Neural progenitor cell (in vitro differentiated cells): Measurements from ENCODE around the gene MARCHF6. TPM values are rescaled to one million over a fixed set of nuclear protein-coding genes. Genes with fewer than 3 reads are reported as not detected.

Source experiments
- DNase-seq: peaks from one replicate; pipeline ENCODE4 v3.0.0-alpha.2; 2016; ENCODE audit warnings: low spot score
- H2AFZ ChIP-seq: fragments of 200-600 bp; sonication (generic); replicated peaks from 2 replicates; pipeline ENCODE4 v1.6.1; 2016; ENCODE audit warnings: antibody characterized with exemption
- H3F3A ChIP-seq: fragments of 200-600 bp; sonication (generic); 2 replicates; pipeline ENCODE4 v1.6.1; 2016; ENCODE audit warnings: antibody characterized with exemption, low read depth
- H3K27ac ChIP-seq: fragments of 200-600 bp; sonication (generic); 2 replicates; pipeline ENCODE4 v1.5.1; 2016; ENCODE audit warnings: mild to moderate bottlenecking
- H3K27me3 ChIP-seq: fragments of 200-600 bp; sonication (generic); 2 replicates; pipeline ENCODE4 v1.6.1; 2016; ENCODE audit warnings: mild to moderate bottlenecking, moderate library complexity
- H3K36me3 ChIP-seq: fragments of 200-600 bp; sonication (generic); 2 replicates; pipeline ENCODE4 v1.5.1; 2016
- H3K4me1 ChIP-seq: fragments of 200-600 bp; sonication (generic); 2 replicates; pipeline ENCODE4 v1.6.1; 2016; ENCODE audit warnings: mixed run types
- H3K4me2 ChIP-seq: fragments of 200-600 bp; sonication (generic); 2 replicates; pipeline ENCODE4 v1.6.1; 2016
- H3K4me3 ChIP-seq: fragments of 200-600 bp; sonication (generic); 2 replicates; pipeline ENCODE4 v1.5.1; 2016
- H3K79me2 ChIP-seq: fragments of 200-600 bp; sonication (generic); 2 replicates; pipeline ENCODE4 v1.6.1; 2016; ENCODE audit warnings: low read depth
- H3K9ac ChIP-seq: fragments of 200-600 bp; sonication (generic); 2 replicates; pipeline ENCODE4 v1.6.1; 2016
- H3K9me3 ChIP-seq: fragments of 200-600 bp; sonication (generic); 2 replicates; pipeline ENCODE4 v1.5.1; 2016; ENCODE audit warnings: low read depth
- H4K20me1 ChIP-seq: fragments of 200-600 bp; sonication (generic); 2 replicates; pipeline ENCODE4 v1.6.1; 2016; ENCODE audit warnings: low read depth
- H3K27ac Mint-ChIP-seq: 3 replicates; pipeline ENCODE4 v1.8.0; 2021; ENCODE audit warnings: mixed read lengths
- H3K27me3 Mint-ChIP-seq: 2 replicates; pipeline ENCODE4 v1.8.0; 2022; ENCODE audit warnings: low read depth, mild to moderate bottlenecking, inconsistent platforms, moderate library complexity, mixed read lengths; ENCODE audit not compliant: insufficient read depth
- H3K36me3 Mint-ChIP-seq: 3 replicates; pipeline ENCODE4 v1.8.0; 2021; ENCODE audit warnings: mixed read lengths
- H3K4me1 Mint-ChIP-seq: 3 replicates; pipeline ENCODE4 v1.8.0; 2021; ENCODE audit warnings: mixed read lengths
- H3K4me3 Mint-ChIP-seq: 3 replicates; pipeline ENCODE4 v1.8.0; 2021; ENCODE audit warnings: mild to moderate bottlenecking, moderate library complexity, mixed read lengths
- H3K9me3 Mint-ChIP-seq: 3 replicates; pipeline ENCODE4 v1.8.0; 2020; ENCODE audit warnings: mixed read lengths
- EZH2 ChIP-seq: fragments of 200-600 bp; sonication (generic); IDR thresholded peaks from 2 replicates; pipeline ENCODE4 v1.6.1; 2017; ENCODE audit warnings: antibody characterized with exemption, mild to moderate bottlenecking, moderate library complexity
- EZH2phosphoT487 ChIP-seq: fragments of 200-600 bp; sonication (generic); IDR thresholded peaks from 2 replicates; pipeline ENCODE4 v1.6.1; 2017; ENCODE audit warnings: antibody characterized with exemption
- total RNA-seq: library from RNA; depleted of rRNA; stranded (reverse); fragments of >200 nt; gene quantifications from 2 replicates; pipeline ENCODE4 v1.2.3, GENCODE V29; 2015; ENCODE audit warnings: low replicate concordance
- TF ChIP-seq, protein P1 (sequence below): fragments of 200-600 bp; sonication (generic); IDR thresholded peaks from 2 replicates; pipeline ENCODE4 v1.5.1; 2017; ENCODE audit warnings: antibody characterized with exemption, mild to moderate bottlenecking

The MARCHF6 gene
- total RNA-seq, 1 donor from 2014 or later: 151 TPM

DNA sequence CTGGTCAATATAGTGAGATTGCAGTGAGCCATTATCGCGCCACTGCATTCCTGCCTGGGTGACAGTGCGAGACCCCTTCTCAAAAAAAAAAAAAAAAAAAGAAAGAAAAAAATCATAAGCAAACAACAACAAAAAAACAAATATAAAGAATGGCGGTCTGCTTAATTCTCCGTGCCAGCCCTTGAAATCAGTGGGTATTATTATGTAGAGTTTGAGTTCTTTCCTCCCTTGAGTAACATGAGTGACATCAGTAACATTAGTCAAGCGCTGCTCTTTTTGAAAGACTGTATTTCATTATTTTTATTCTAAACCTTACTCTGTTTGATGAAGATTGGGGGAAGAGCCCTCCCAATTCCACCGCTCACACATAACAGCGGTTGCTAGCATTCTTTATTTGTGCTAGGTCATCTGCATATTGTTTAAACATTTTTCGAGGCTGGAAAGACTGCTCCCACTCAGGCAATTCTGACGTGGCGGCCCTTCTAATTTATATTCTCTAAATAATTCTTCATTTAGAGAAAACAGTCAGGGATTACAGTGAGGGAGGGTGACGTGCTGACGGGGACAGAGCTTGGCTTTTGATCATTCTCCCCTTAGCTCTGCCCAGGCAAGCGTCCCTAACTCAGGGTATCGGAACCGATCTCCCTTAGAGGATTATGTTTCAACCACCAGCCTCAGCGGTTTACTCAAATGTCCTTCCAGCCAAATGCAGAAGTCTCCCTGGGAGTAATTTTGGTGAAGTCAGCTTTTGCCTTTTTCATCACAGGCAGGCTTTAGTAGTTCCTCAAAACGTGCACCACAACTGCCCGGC is 860 bp upstream of the MARCHF6 start:
- peak overlapping the region; percentile 99 for H3K27ac ChIP-seq
- DNase-seq: peak; percentile 75
- H3K4me1 ChIP-seq: peaks cover 25% of the 10 kb centered on the region
- H3K79me2 ChIP-seq: peaks cover 55% of the 10 kb centered on the region
- Mint-ChIP-seq H3K9me3 (no peaks in the 10 kb centered on the region), H3K27me3 (peaks cover 3% of the 10 kb centered on the region), H3K4me3 (peak overlapping the region; percentile 93), H3K36me3 (peaks cover 9% of the 10 kb centered on the region), H3K27ac (peak overlapping the region; percentile 97), H3K4me1 (peaks cover 33% of the 10 kb centered on the region)
- H2AFZ ChIP-seq: peak overlapping the region; percentile 75
- H3K9ac ChIP-seq: peak overlapping the region; percentile 94
- H3K4me3 ChIP-seq: peak overlapping the region; percentile 98
- H3K4me2 ChIP-seq: peak overlapping the region; percentile 88
- H3K36me3 ChIP-seq: no peaks in the 10 kb centered on the region
- H3K9me3 ChIP-seq: no peaks in the 10 kb centered on the region
- H4K20me1 ChIP-seq: peaks cover 33% of the 10 kb centered on the region
- peaks cover 34% of the 10 kb centered on the region for H3F3A ChIP-seq
- no peaks in the 10 kb centered on the region for H3K27me3 ChIP-seq
- TF ChIP-seq EZH2phosphoT487: no peak
- TF ChIP-seq, protein P1, sequence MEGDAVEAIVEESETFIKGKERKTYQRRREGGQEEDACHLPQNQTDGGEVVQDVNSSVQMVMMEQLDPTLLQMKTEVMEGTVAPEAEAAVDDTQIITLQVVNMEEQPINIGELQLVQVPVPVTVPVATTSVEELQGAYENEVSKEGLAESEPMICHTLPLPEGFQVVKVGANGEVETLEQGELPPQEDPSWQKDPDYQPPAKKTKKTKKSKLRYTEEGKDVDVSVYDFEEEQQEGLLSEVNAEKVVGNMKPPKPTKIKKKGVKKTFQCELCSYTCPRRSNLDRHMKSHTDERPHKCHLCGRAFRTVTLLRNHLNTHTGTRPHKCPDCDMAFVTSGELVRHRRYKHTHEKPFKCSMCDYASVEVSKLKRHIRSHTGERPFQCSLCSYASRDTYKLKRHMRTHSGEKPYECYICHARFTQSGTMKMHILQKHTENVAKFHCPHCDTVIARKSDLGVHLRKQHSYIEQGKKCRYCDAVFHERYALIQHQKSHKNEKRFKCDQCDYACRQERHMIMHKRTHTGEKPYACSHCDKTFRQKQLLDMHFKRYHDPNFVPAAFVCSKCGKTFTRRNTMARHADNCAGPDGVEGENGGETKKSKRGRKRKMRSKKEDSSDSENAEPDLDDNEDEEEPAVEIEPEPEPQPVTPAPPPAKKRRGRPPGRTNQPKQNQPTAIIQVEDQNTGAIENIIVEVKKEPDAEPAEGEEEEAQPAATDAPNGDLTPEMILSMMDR: no peak
- TF ChIP-seq EZH2: no peak

DNA sequence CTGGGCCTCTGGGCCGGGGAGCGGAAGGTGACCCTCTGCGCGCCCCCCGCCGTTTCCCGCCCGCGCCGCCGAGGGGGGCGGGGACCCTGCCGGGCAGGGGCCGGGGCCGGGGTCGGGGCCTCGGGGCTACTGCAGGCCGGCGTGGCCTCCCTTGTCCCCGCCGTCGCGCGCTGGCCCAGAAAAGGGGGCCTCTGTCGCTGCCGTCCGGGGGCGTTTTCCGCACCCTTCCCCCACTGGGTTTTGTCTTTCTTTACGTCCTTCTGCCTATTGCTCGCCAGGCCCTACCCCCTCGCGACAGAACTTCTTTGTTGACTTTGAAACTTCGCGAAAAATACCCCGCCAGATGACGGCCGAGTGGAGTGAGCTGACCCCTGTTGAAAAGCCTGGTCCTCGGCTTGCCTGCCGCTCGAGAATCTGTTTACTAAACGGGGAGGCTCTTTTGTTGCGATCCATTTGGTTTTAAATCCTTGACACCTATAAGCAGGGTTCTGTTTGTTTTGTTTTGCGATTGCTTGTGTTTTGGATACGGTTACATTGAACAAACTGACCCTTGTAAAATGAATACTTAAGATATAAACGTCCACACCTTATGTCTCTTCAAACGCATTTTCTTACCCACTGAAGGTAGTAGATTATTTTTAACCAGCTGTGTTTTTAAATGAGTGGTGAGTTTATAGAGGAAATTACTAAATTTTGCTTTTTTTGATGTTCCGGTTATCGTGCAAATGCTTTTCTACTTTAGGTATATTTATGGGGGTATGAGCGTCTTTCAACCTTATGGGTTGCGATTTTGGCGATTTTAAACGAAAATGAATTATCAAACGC is 765 bp downstream of the MARCHF6 start:
- Histone ChIP-seq H3K79me2 (peaks cover 72% of the 10 kb centered on the region), H3K27ac (peak overlapping the region; percentile 99), H4K20me1 (peaks cover 49% of the 10 kb centered on the region), H2AFZ (peak overlapping the region; percentile 73), H3K9me3 (no peaks in the 10 kb centered on the region), H3K4me2 (peak overlapping the region; percentile 88), H3K27me3 (no peaks in the 10 kb centered on the region), H3K4me1 (peaks cover 27% of the 10 kb centered on the region), H3K9ac (peak overlapping the region; percentile 94), H3K36me3 (no peaks in the 10 kb centered on the region), H3F3A (peaks cover 17% of the 10 kb centered on the region), H3K4me3 (peak overlapping the region; percentile 98)
- H3K9me3 Mint-ChIP-seq: peaks cover 4% of the 10 kb centered on the region
- DNase-seq: peak; percentile 63
- H3K27ac Mint-ChIP-seq: peak overlapping the region; percentile 100
- TF ChIP-seq EZH2phosphoT487: no peak
- TF ChIP-seq, protein P1: no peak
- TF ChIP-seq EZH2: no peak
- peaks cover 35% of the 10 kb centered on the region for H3K4me1 Mint-ChIP-seq
- H3K4me3 Mint-ChIP-seq: peak overlapping the region; percentile 99
- peaks cover 17% of the 10 kb centered on the region for H3K36me3 Mint-ChIP-seq
- peaks cover 3% of the 10 kb centered on the region for H3K27me3 Mint-ChIP-seq

DNA sequence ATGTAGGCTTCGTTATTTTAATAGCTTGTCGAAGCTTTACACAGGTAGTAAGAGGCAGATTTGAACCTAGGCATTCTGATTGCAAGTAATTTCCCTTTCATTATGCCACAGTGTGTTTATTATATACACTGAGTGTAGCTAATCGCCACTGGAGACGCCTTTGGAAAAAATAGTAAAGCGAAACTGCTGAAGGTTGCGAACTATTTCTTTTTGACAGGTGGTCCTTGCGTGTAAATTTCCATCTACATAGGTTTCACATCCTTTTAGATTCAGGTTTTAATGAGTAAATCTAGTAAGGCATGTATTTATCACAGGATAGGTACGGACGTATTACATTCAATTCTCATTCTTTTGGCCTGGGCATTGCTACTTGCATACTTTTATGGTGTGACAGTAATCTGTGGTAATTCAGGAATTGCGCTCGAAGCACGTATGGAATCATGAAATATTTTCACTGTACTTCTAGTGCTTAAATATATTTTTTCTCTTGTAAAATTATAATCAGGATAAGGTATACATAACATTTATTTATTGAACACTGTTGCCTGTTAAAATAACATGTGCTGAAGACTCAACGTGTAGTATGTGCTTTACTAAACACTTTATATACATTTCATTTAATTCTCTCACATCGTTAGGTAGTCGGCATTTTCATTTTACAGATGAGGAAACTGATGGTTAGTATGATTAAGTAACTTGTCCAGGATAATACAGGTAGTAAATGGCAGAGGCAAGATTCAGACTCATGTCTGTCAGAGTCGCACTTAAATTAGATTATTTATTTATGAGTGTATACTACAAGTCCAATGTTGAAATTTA is 1.8 kb downstream of the MARCHF6 start:
- Mint-ChIP-seq H3K9me3 (peaks cover 9% of the 10 kb centered on the region), H3K27me3 (peaks cover 3% of the 10 kb centered on the region), H3K4me3 (peak overlapping the region; percentile 99), H3K4me1 (peaks cover 35% of the 10 kb centered on the region), H3K27ac (peak overlapping the region; percentile 100), H3K36me3 (peaks cover 22% of the 10 kb centered on the region)
- Histone ChIP-seq H3K4me3 (peak overlapping the region; percentile 98), H3K9ac (peak overlapping the region; percentile 94), H3K27me3 (no peaks in the 10 kb centered on the region), H3K36me3 (no peaks in the 10 kb centered on the region), H3K79me2 (peaks cover 82% of the 10 kb centered on the region), H4K20me1 (peaks cover 57% of the 10 kb centered on the region), H3K9me3 (no peaks in the 10 kb centered on the region), H3K27ac (no peak overlapping the region), H3K4me2 (peak overlapping the region; percentile 88), H3F3A (peaks cover 16% of the 10 kb centered on the region), H3K4me1 (peaks cover 27% of the 10 kb centered on the region), H2AFZ (no peak overlapping the region)
- no peak for DNase-seq
- TF ChIP-seq EZH2phosphoT487 (no peak), EZH2 (no peak)
- TF ChIP-seq, protein P1: no peak
